IPS-15b (cell line): ENCODE results near the gene ARF3.
"Not testable (repeated sequence)": the region's sequence is repeated elsewhere in the genome, so short reads cannot be mapped to it uniquely, and the experiment has no call there.

Source experiments
- H3K27me3 ChIP-seq: one replicate; pipeline ENCODE4 v1.6.1; 2013; ENCODE audit warnings: low read length; ENCODE audit not compliant: control insufficient read depth, insufficient read depth
- H3K36me3 ChIP-seq: one replicate; pipeline ENCODE4 v1.6.1; 2013; ENCODE audit warnings: low read length; ENCODE audit not compliant: control insufficient read depth, insufficient read depth
- H3K4me1 ChIP-seq: one replicate; pipeline ENCODE4 v1.6.1; 2013; ENCODE audit warnings: mild to moderate bottlenecking, low read length; ENCODE audit not compliant: control insufficient read depth, insufficient read depth
- H3K4me3 ChIP-seq: one replicate; pipeline ENCODE4 v1.5.1; 2013; ENCODE audit warnings: low read depth, low read length
- H3K9ac ChIP-seq: one replicate; pipeline ENCODE4 v1.6.1; 2013; ENCODE audit warnings: low read depth, mild to moderate bottlenecking, low read length
- H3K9me3 ChIP-seq: one replicate; pipeline ENCODE4 v1.6.1; 2013; ENCODE audit warnings: mild to moderate bottlenecking, low read length; ENCODE audit not compliant: control insufficient read depth, insufficient read depth

The ARF3 gene

DNA sequence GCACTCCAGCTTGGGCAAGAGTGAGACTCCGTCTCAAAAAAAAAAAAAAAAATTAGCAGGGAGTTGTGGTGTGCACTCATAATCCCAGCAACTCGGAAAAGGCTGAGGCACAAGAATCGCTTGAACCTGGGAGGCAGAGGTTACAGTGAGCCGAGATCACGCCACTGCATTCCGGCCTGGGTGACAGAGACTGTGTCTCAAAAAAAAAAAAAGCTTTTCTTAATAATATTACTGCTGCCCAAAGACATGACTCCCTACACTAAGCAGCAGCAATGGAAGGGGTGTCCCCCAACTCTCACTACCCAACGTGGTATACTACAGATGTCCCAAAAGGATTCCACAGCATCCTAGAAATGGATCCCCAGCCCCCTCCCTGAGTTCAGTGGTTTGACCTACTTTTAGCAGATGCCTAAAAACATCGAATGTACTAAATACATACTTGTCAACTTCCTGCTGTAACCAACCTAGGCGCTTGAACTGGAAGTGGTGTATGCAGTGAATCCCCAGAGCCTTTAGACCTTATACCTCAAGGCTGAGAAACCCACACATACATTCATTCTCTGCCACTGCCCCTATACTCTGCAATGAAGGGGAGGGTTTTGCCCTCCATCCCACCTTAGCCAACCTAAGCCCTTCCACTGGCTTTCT lies 23.5 kb downstream of the ARF3 start:
- Histone ChIP-seq H3K9ac (no peak overlapping the region), H3K27me3 (no peaks in the 10 kb centered on the region), H3K36me3 (peaks cover 39% of the 10 kb centered on the region), H3K4me3 (no peak overlapping the region), H3K9me3 (no peaks in the 10 kb centered on the region), H3K4me1 (peaks cover 2% of the 10 kb centered on the region)

DNA sequence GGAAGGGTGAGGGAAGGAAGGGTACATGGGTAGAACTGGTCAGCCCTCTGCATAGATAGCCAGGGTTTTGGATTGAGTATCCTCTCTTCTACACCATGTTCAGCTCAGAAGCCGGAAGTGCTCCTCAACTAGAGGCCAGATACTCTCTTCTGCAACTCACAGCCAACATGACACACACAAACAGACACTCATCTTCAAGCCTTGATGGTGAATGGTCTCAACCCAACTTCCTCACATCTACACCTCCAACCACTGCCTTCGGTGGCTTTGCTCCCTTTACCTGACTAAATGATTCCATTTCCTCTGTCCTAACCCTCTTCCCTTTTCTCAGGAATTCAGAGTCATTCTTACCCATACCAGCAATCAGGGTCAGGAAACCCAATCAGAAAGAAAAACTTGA lies 24.4 kb downstream of the ARF3 start:
- H3K27me3 ChIP-seq, result no peaks in the 10 kb centered on the region
- H3K9ac ChIP-seq, result no peak overlapping the region
- no peaks in the 10 kb centered on the region for H3K4me1 ChIP-seq
- no peak overlapping the region for H3K4me3 ChIP-seq
- no peaks in the 10 kb centered on the region for H3K9me3 ChIP-seq
- H3K36me3 ChIP-seq, result peaks cover 34% of the 10 kb centered on the region

DNA sequence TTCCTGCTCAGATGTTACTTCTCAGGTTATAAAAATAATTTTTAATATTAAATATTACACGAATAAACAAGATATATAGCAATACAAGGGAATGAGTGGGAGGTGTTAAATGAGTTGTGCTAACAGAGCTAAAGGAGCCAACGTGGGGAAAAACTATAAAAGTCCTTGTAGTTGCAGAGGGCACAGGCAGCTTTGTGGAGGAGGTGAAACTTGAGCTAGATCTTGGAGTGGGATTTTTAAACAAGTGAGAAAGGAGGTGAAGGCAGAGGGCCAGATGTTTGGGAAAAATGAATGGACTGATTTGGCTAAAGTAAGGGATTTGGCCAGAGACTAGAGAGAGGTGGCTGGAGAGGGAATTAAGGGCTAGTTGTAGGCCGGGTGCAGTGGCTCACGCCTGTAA lies 26.8 kb downstream of the ARF3 start:
- H3K36me3 ChIP-seq, result peaks cover 23% of the 10 kb centered on the region

DNA sequence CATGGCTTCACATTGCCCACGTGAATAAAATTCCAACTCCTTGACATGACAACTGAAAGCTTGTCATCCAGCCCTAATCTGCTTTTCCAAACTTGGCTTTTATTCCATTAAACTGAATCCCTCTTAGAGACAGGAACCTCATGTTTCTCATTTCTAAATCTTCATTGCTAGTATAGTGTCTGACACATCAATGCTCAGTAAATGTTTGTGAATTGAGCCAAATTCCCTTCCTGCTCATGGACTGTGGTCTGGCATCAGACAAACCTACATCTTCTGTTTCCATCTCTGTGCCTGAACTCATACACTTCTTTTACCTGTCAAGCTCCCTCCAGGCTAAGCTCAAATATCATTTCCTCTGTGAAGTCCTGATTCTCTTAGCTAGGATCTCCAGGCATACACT lies 27.7 kb downstream of the ARF3 start:
- peaks cover 4% of the 10 kb centered on the region for H3K4me1 ChIP-seq
- no peaks in the 10 kb centered on the region for H3K27me3 ChIP-seq
- peaks cover 20% of the 10 kb centered on the region for H3K36me3 ChIP-seq
- H3K4me3 ChIP-seq, result no peak overlapping the region
- H3K9me3 ChIP-seq, result no peaks in the 10 kb centered on the region
- no peak overlapping the region for H3K9ac ChIP-seq

More for the DNA sequence above, 26.8 kb downstream of the ARF3 start:
- no peaks in the 10 kb centered on the region for H3K27me3 ChIP-seq
- H3K4me1 ChIP-seq, result peaks cover 4% of the 10 kb centered on the region
- H3K4me3 ChIP-seq, result no peak overlapping the region
- no peak overlapping the region for H3K9ac ChIP-seq
- no peaks in the 10 kb centered on the region for H3K9me3 ChIP-seq

DNA sequence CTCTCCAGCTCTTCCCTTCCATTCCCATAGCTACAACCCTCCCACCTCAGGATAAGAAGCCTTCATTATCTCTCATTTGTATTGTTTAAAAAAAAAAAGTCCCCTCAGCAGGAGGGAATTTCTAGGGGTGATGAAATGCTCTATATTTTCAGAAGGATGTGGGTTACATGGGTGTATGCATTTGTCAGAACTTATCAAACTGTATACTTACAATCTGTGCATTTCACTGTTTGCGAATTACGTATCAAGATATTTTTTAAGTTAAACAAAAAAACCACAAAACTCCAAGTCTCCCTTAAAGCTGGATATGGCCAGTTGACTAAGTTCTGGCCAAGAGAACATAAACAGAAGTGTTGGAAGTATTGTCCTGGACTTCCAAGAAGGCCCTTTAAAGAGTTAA lies 30.0 kb downstream of the ARF3 start:
- Histone ChIP-seq H3K9ac (no peak overlapping the region), H3K4me3 (no peak overlapping the region), H3K4me1 (peaks cover 8% of the 10 kb centered on the region), H3K36me3 (peaks cover 17% of the 10 kb centered on the region), H3K9me3 (no peaks in the 10 kb centered on the region), H3K27me3 (no peaks in the 10 kb centered on the region)

DNA sequence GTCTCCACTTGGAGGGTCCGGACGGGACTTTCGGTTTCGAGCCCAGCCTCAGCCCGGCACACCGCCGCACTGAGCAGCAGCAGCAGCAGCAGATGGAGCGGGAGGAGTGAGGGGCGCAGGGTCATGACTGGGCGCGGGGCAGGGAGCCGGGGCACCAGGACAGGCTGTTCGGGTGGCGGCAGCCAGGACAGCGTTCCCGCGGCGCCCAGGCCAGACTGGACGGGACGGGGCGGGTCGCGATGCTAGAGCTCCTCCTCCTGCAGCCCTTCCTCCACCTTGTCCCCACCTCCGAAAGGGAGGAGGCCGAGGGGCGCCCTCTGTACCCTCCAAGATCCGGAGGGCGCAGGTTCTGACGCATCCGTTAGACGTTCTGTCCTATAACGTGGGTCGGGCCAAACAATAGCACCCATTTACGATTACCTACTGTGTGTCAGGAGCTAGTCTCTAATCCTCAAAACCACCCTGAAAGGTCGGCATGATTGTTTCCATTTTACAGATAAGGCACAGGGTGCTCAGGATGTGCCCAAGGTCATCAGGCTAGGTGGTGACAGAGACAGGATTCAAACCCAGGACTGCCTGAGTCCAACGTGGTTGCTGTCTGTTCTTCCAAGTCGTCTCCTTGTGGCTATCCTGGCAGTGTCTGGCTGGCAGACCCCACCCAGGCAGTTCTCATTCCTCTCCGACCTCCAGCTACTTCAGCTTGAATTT lies 31.8 kb downstream of the ARF3 start, which contains the start of gene FKBP11:
Gene FKBP11 (minus strand): TSS at position 189 of the 708 bp plus-strand sequence. CDS start 64 bp downstream, at position 125.
- H3K4me3 ChIP-seq, result peak within 1 kb of the TSS; percentile 88

DNA sequence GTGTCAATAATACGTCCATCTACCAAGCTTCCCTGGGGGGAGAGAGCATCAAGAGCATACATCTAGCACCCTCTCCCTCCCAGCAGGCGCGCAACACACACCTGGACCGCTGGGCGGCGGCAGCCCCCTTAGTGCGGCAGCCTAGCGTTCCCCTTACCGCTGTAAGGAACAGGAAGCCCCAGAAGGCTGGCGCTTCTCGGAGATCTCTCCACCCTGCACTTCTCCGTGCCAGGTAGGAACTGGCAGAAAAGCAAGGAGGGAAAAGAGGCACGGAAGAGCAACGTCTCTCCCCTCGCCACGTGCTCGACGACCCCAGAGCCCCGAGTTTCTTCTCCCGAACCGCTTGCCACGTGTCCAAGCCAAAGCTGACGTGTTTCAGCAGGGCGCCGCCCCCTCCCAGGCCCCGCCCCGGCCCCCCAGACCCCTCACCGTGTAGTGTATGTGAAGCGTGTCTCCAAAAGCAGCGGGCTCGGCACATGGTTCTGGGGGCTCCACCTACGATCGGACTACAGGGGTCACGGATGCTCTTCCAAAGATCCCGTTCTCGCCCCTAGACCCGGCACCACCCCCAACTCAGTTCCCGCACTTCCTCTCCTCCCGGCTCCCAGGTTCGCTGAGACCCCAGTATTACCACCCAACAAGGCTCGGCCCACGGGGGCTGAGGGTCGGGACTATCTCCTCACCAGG lies 32.5 kb downstream of the ARF3 start:
- Histone ChIP-seq H3K36me3 (peaks cover 14% of the 10 kb centered on the region), H3K4me1 (peaks cover 8% of the 10 kb centered on the region), H3K9me3 (no peaks in the 10 kb centered on the region), H3K9ac (peak overlapping the region; percentile 91), H3K27me3 (no peaks in the 10 kb centered on the region), H3K4me3 (peak overlapping the region; percentile 88)

More for the DNA sequence above, 31.8 kb downstream of the ARF3 start, which contains the start of gene FKBP11:
- Histone ChIP-seq H3K27me3 (no peaks in the 10 kb centered on the region), H3K9me3 (no peaks in the 10 kb centered on the region), H3K4me1 (peaks cover 8% of the 10 kb centered on the region), H3K36me3 (peaks cover 14% of the 10 kb centered on the region), H3K9ac (peak within 1 kb of the TSS; percentile 91)

DNA sequence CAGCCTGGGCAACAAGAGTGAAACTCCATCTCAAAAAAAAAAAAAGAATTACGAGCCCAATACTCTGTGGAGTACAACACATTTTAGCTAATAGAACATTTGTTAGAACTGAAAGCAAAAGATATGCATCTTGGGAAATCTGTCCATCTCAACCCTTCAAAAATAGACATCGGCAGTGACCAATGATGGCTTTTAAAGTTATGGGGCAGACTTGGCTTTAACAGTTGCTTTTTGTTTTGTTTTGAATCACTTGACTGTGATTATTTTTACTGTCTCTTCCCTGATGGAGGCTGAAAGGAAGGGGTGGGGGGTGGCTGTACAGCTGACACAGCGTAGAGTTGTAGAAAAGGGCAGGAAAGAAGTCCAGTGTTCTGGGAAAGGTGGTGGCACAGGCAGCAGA lies 34.2 kb downstream of the ARF3 start:
- Histone ChIP-seq H3K4me1 (peaks cover 8% of the 10 kb centered on the region), H3K36me3 (peaks cover 14% of the 10 kb centered on the region), H3K27me3 (no peaks in the 10 kb centered on the region), H3K4me3 (no peak overlapping the region), H3K9ac (no peak overlapping the region), H3K9me3 (no peaks in the 10 kb centered on the region)

DNA sequence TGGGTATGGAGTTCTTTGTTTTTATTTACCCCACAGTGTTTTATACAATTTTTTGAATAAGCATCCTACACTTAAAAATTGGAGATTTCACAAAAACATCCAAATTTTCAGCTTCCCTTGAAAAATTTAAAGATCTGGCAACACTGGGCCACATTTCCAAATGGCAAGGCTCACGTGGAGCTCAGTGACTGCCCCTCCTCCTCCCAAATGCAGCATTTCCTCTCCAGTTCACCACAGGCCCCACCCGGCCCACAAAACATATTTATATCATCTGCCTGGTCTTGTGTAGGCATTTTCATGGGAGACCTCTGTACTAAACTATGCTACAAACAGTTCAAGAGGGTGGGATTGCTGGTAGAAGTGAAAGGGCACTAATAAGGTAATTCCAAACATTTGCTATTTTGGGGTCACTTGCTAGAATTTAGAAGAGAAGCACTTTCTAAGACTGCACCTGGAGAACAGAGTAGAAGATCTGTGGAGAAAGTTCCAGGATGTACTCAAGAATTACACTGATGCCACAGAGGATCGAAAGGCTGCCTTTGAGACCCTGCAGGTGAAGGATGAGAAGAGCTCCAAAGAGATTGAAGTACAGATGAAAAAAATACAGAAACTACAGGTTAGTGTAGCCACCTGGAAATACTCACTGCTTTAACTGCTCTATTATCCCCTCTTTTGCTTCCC lies 39.3 kb downstream of the ARF3 start:
- H3K4me3 ChIP-seq, result no peak overlapping the region

DNA sequence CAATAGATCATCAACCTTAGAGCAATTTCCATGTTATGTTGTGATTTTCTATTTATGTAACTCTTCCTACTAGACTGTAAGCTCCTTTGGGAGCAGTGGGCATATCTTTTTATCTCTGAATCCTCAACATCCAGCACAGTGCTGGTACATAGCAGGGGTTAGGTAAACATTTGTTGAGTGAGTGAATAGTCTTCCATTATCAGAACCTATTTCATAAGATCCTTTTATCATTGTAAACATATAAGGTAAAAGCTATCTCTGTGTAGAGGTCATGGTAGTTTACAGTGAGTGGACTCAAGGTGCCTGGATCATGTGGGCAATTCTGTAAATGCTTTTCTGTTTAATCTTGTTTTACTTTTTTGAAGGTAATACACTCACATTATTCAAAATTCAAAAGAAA lies 47.1 kb downstream of the ARF3 start:
- Histone ChIP-seq H3K36me3 (no peaks in the 10 kb centered on the region), H3K9me3 (no peaks in the 10 kb centered on the region), H3K4me1 (no peaks in the 10 kb centered on the region), H3K9ac (no peak overlapping the region), H3K27me3 (no peaks in the 10 kb centered on the region), H3K4me3 (no peak overlapping the region)

More for the DNA sequence above, 39.3 kb downstream of the ARF3 start:
- no peak overlapping the region for H3K9ac ChIP-seq
- H3K4me1 ChIP-seq, result no peaks in the 10 kb centered on the region
- H3K9me3 ChIP-seq, result peaks cover 2% of the 10 kb centered on the region
- no peaks in the 10 kb centered on the region for H3K27me3 ChIP-seq
- peaks cover 4% of the 10 kb centered on the region for H3K36me3 ChIP-seq

DNA sequence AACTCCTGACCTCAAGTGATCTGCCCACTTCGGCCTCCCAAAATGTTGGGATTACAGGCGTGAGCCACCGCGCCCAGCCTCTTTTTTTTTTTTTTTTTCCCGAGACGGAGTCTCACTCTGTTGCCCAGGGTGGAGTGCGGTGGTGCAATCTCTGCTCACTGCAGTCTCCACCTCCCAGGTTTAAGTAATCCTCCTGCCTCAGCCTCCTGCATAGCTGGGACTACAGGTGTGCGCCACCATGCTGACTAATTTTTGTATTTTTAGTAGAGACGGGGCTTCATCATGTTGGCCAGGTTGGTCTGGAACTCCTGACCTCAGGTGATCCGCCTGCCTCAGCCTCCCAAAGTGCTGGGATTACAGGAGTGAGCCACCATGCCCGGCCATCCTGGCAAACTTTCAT lies 47.6 kb downstream of the ARF3 start:
- H3K36me3 ChIP-seq, H3K9ac ChIP-seq, H3K4me1 ChIP-seq, H3K27me3 ChIP-seq, H3K9me3 ChIP-seq, H3K4me3 ChIP-seq: not testable (repeated sequence)
